PC-3 (cell line): ENCODE results near the gene CLTA. TPM values are rescaled to one million over a fixed set of nuclear protein-coding genes. Genes with fewer than 3 reads are reported as not detected.

Experiments used
- ATAC-seq: fragments of 200-7000 bp; cut with Tn5 transposase; 2 replicates; pipeline ENCODE4 v1.9.1; 2020; ENCODE audit warnings: mild to moderate bottlenecking, moderate library complexity
- BruUV-seq: library from RNA; stranded (reverse); fragments of 400-500 nt; replicated peaks from 2 replicates; lab custom pipeline; 2021; lab: Mats Ljungman, UMichigan
- CTCF ChIA-PET: fragments of 300-600 bp; sonication (Branson Sonifier 250); formaldehyde crosslinking; loops from one replicate; lab custom pipeline; 2022; ENCODE audit warnings: antibody characterized with exemption; lab: Charles Lee
- POLR2A ChIA-PET: fragments of 300-600 bp; sonication (Branson Sonifier 250); formaldehyde crosslinking; loops from one replicate; lab custom pipeline; 2022; ENCODE audit warnings: antibody characterized with exemption; ENCODE audit not compliant: unreplicated experiment; lab: Charles Lee
- DNase-seq: peaks from one replicate; pipeline ENCODE4 v3.0.0-alpha.2; 2015
- H2AFZ ChIP-seq: fragments of 300-600 bp; sonication (generic); 2 replicates; pipeline ENCODE4 v1.6.0; 2016; ENCODE audit warnings: antibody characterized with exemption, low read length
- H3F3A ChIP-seq: fragments of 300-600 bp; sonication (generic); one replicate; pipeline ENCODE4 v1.6.0; 2017; ENCODE audit warnings: antibody characterized with exemption, low read length, control low read depth, mild to moderate bottlenecking; ENCODE audit not compliant: unreplicated experiment
- H3K27ac ChIP-seq: fragments of 300-600 bp; sonication (generic); 2 replicates; pipeline ENCODE4 v1.5.1; 2016; ENCODE audit warnings: mild to moderate bottlenecking, low read length
- H3K27me3 ChIP-seq: fragments of 300-600 bp; sonication (generic); 2 replicates; pipeline ENCODE4 v1.6.1; 2016; ENCODE audit warnings: low read length, mixed read lengths
- H3K36me3 ChIP-seq: fragments of 300-600 bp; sonication (generic); 2 replicates; pipeline ENCODE4 v1.6.1; 2016; ENCODE audit warnings: low read depth, mixed run types, low read length, mixed read lengths
- H3K4me1 ChIP-seq: fragments of 300-600 bp; sonication (generic); 2 replicates; pipeline ENCODE4 v1.5.1; 2016; ENCODE audit warnings: low read length; ENCODE audit not compliant: insufficient read depth
- H3K4me2 ChIP-seq: fragments of 300-600 bp; sonication (generic); 2 replicates; pipeline ENCODE4 v1.6.0; 2016; ENCODE audit warnings: low read length
- H3K4me3 ChIP-seq: fragments of 300-600 bp; sonication (generic); 2 replicates; pipeline ENCODE4 v1.5.1; 2016; ENCODE audit warnings: mild to moderate bottlenecking, low read length, mixed read lengths
- H3K79me2 ChIP-seq: fragments of 300-600 bp; sonication (generic); 2 replicates; pipeline ENCODE4 v1.6.1; 2017; ENCODE audit warnings: low read length, mixed read lengths
- H3K9ac ChIP-seq: fragments of 300-600 bp; sonication (generic); 2 replicates; pipeline ENCODE4 v1.6.0; 2016; ENCODE audit warnings: mild to moderate bottlenecking, low read length
- H3K9me2 ChIP-seq: fragments of 300-600 bp; sonication (generic); replicated peaks from 2 replicates; pipeline ENCODE4 v1.6.1; 2016; ENCODE audit warnings: mixed run types, low read length, mixed read lengths
- H3K9me3 ChIP-seq: fragments of 300-600 bp; sonication (generic); 2 replicates; pipeline ENCODE4 v1.6.1; 2016; ENCODE audit warnings: low read length, mixed read lengths
- H4K20me1 ChIP-seq: fragments of 300-600 bp; sonication (generic); 2 replicates; pipeline ENCODE4 v1.6.1; 2016; ENCODE audit warnings: low read length, mixed read lengths
- CTCF ChIP-seq: fragments of 300-600 bp; sonication (generic); conservative IDR thresholded peaks from 2 replicates; pipeline ENCODE4 v1.5.1; 2017; ENCODE audit warnings: antibody characterized with exemption, low read depth, mild to moderate bottlenecking, low read length
- EZH2 ChIP-seq: fragments of 300-600 bp; sonication (generic); IDR thresholded peaks from one replicate; pipeline ENCODE4 v1.6.1; 2017; ENCODE audit warnings: antibody characterized with exemption, mild to moderate bottlenecking, low read length; ENCODE audit not compliant: unreplicated experiment
- EZH2phosphoT487 ChIP-seq: fragments of 300-600 bp; sonication (generic); IDR thresholded peaks from 2 replicates; pipeline ENCODE4 v1.6.1; 2018; ENCODE audit warnings: mild to moderate bottlenecking, antibody characterized with exemption, low read length, borderline replicate concordance
- intact Hi-C: fragments of 100-400 bp; cut with micrococcal nuclease; formaldehyde crosslinking; loops from 2 replicates; pipeline ENCODE4 v1.9.0; 2023
- total RNA-seq: library from RNA; depleted of rRNA; stranded (reverse); fragments of >200 nt; gene quantifications from 2 replicates; pipeline ENCODE4 v1.2.3, GENCODE V29; 2014; rRNA removed

The CLTA gene
- total RNA-seq, 1 experiment from 2014 or later, result 259 TPM

- ChIA-PET CTCF (no interaction called here), POLR2A (interaction anchor here (0.6 to 1.0 kb wide), 5 partner anchors 8 to 148 kb away, joined by 3 to 5 read pairs (median 4); no protein-coding TSS in a partner anchor)
- Histone ChIP-seq H3K4me1 (peaks cover 5% of the 10 kb centered on the region; the same call in 1 of the 2 replicates), H3K36me3 (no peaks in the 10 kb centered on the region), H3F3A (no peaks in the 10 kb centered on the region), H2AFZ (peak overlapping the region; percentile 92; the same call in 1 of the 2 replicates), H3K79me2 (peaks cover 11% of the 10 kb centered on the region), H3K27ac (no peak overlapping the region; the same call in 1 of the 2 replicates), H3K27me3 (no peaks in the 10 kb centered on the region), H3K9me3 (no peaks in the 10 kb centered on the region), H4K20me1 (no peaks in the 10 kb centered on the region), H3K4me2 (peak overlapping the region; percentile 94), H3K9me2 (no peaks in the 10 kb centered on the region), H3K9ac (peak overlapping the region; percentile 77), H3K4me3 (peak overlapping the region; percentile 83)
- no peak for ATAC-seq
- no peak for TF ChIP-seq CTCF
- no peak for TF ChIP-seq EZH2
- no peak for TF ChIP-seq EZH2phosphoT487
- DNase-seq, result no peak
- intact Hi-C loops, result no loop called here
- BruUV-seq, result no TSS peak
These were observed 68.3 kb downstream of the CLTA start for GRCh38 chr9:36258996-36259533.

Other genes with a start within 250 kb of the CLTA start
- not detected in 2 replicates for gene OR2S2, start 232.8 kb upstream of the CLTA start, total RNA-seq
- 3.8 and 5.0 TPM in 2 replicates for gene RECK, start 154.0 kb upstream of the CLTA start, total RNA-seq
- 6.7 and 10.1 TPM in 2 replicates for gene GLIPR2, start 54.2 kb upstream of the CLTA start, total RNA-seq
- gene CCIN, start 21.5 kb upstream of the CLTA start, total RNA-seq, result 0.22 and 0.46 TPM in 2 replicates
- gene GNE, start 67.5 kb downstream of the CLTA start, total RNA-seq, result 10.2 and 10.9 TPM in 2 replicates
- 4.3 and 9.4 TPM in 2 replicates for gene RNF38, start 209.3 kb downstream of the CLTA start, total RNA-seq